NAMALWA (cell line): Measurements from ENCODE around the gene CTSD.

Experiments used
- DNase-seq: peaks from one replicate; pipeline ENCODE4 v3.0.0-alpha.2; 2015; ENCODE audit warnings: low spot score

CTSD gene

DNA sequence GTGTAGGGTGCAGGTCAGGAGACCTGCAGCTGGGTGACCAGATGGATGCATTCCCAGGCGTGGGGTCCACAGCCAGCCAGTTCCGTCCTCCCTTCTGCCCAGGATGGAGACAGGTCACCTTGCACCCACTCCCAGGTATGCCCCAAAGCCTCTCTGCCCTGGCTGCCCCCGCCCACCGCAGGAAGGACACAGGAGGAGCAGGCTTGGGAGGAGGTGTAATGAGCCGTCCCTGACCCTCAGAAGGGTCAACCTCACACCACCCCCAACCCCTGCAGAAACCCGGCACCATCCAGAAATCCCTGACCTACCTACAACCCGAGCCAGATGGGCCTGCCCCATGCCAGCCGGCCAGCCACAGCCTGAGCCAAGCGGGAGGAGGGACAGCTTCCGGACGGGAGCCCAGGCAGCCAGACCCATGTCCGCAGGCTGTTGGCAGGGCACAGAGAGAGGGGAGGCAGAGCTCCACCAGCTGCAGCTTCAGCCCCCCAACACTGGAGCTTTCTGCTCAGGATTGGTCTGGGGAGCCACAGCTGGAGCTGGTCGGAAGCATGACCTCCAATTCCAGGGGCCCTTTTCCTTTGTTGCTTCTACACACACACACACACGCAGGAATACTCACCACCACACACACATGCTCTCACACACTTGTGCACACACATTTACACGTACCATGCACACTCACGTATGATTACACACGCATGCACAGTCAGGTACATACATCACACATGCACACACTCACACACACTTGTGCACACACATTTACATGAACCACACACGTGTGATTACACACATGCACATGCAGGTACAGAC, 18.6 kb downstream of the CTSD start:
- no peak for DNase-seq

DNA sequence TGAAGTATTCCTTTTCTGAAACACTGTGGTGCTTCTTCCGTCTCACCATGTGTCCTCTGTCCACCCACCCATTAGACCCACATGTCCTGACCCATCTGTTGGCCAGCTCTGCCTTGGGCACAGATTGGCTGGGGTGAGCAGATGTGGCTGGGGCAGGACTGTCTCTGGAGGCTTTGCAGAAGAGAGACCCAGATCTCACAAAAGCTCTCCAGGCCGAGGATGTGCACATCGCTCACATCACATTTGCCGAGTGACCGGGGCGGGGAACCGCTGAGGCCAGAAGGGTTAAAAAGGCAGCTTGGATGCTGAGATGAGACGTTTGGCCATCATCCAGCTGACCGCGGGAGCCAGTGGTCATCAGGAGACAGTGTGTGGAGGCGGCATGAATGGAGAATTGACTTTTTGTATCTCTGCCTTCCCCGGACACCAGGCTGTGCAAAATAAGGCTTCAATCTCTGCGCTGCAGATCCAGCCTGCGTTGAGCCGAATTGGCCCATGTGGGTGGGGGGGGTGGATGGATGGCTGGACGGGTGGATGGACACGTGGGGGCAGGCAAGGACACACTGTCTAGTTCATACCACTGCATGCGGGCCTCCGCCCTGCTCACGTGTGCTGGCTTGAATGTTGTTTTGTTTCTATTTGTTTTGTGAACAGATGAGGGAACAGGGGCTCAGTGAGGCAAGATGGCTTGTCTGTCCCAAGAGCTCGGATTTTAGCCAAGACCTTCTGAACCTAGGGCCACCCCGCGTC, 19.4 kb downstream of the CTSD start:
- DNase-seq: no peak

DNA sequence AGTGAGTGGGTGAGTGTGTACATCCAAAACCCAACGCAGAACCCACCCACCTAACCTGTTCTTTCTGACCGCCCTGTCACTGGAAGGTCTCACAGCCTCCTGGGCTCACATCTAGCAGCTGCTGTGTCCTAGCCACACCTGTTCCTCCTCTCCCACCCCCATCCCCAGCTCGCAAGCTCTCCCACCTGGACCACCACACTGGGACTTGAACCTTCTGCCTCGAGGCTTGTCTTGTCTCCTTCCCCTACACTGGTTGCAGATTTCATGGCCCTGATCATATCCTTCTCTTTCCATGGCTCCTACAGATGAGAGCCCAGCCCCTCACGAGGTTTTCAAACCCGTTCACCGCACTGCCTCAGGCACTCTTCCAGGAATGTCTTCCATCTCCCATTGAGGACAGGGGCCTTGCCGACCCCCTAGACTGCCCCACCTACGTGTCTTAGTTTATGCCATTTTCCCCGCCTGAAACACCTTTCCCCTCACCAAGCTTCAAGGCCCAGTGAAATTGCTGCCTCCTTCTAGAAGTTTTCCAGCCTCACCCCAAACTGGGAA, 20.1 kb downstream of the CTSD start:
- DNase-seq: no peak

DNA sequence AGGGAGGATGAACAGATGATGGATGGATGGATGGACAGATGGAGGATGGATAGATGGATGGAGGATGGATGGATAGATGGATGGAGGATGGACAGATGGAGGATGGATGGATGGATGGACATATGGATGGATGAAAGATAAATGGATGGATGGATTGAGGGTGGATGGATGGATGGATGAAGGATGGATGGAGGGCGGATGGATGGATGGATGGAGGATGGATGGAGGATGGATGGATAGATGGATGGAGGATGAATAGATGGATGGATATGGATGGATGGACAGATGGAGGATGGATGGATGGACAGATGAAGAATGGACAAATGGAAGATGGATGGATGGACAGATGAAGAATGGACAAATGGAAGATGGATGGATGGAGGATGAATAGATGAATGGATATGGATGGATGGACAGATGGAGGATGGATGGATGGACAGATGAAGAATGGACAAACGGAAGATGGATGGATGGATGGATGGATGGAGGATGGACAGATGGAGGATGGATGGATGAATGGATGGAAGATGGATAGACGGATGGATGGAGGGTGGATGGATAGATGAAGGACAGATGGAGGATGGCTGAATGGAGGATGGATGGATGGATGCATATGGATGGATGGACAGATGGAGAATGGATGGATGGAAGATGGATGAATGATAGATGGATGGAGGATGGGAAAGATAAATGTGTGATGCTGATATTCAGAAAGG, 20.7 kb downstream of the CTSD start:
- no peak for DNase-seq

DNA sequence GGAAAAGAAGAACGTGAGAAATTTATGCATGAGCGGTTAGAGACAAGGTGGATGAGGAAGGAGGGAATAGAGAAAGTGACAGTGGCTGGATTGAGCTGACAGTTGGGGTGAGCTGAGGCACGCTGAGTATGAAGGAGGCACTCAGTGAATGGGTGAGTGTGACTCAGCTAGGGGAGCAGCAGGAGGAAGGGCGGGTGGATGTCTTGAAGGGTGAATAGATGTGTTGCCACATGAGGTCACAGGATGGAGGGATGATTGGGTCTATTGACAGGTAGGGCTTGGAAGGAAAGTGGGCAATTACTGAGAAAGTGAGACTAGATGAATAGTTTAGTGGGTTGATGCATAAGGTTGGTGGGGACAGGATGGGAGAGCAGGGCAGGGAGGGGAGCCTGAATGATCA, 21.4 kb downstream of the CTSD start:
- DNase-seq: no peak

DNA sequence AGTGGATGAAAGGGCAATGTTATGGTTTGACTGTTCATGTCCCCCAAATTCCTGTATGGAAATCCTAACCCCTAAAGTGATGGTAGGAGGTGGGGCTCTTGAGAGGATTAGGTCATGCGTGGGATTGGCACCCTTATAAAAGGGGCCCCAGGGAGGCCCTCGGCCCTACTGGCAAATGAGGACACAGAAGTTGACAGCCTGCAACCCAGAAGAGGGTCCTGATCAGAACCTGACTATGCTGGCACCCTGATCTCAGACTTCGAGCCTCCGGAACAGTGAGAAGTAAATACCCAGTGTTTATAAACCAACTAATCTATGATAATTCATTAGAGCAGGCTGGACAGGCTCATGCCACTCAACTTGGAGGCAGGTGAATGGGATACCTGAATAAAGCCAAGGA, 22.0 kb downstream of the CTSD start:
- DNase-seq: no peak

DNA sequence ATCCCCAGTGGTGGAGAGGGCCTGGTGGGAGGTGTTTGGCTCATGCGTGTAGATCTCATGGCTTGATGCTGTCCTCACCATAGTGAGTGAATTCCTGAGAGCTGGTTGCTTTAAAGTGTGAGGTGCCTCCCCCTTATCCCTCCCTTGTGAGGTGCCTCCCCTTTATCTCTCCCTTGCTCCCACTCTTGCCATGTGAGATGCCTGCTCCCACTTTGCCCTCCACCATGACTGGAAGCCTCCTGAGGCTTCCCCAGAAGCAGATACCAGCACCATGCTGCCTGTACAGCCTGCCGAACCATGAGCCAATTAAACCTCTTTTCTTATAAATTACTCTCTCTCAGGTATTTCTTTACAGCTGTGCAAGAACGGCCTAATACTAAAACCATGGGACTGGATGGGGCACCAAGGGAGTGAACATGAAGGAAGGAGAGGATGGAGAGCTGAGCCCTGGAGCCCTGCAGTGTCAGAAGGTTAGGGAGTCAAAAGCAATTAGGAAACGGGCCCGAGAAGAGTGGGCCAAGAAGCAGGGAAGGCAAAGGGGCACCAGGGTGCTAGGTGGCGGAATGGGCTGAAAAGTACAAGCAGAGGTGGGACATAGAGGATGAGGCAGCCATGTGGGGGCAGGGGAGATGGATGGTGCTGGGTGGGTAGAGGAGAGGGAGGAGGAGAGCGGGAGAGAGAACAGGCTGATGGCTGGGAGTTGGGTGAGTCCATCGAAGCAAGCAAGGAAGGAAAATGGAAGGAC, 22.8 kb downstream of the CTSD start:
- DNase-seq: no peak

DNA sequence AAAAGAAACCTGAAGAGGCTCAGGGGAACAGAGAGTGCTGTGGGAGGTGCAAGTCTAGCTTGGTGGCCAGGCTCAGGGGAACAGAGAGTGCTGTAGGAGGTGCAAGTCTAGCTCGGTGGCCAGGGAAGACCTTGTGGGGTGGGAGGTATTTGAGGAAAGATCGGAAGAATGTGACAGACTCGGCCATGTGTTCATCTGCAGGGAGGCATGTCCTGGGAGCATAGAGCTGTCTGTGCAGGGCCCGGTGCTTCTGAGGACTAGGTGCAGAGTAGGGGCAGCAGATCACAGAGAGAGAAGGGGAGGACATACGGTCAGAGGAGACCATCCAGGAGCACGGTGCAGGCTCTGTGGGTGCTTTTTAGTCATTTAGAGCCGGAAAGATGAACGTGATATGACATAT, 24.2 kb downstream of the CTSD start:
- DNase-seq: no peak

DNA sequence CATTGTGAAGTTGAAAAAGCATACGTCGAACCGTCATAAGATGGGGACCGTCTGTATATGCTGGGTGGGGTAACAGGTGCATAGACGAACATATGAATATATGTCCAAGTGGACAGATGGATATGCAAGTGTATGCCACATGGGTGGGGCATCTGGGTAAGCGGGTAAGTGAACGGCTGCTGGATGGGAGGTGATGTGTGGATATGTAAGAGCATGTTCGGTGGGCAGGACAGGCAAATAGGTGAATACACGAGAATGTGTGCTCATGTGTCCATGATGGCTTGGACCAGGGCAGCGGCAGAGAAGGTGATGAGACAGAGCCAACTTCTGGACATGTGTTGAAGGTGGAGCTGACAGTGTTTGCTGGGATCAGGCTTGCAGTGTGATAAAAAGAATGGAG, 25.3 kb downstream of the CTSD start:
- no peak for DNase-seq

DNA sequence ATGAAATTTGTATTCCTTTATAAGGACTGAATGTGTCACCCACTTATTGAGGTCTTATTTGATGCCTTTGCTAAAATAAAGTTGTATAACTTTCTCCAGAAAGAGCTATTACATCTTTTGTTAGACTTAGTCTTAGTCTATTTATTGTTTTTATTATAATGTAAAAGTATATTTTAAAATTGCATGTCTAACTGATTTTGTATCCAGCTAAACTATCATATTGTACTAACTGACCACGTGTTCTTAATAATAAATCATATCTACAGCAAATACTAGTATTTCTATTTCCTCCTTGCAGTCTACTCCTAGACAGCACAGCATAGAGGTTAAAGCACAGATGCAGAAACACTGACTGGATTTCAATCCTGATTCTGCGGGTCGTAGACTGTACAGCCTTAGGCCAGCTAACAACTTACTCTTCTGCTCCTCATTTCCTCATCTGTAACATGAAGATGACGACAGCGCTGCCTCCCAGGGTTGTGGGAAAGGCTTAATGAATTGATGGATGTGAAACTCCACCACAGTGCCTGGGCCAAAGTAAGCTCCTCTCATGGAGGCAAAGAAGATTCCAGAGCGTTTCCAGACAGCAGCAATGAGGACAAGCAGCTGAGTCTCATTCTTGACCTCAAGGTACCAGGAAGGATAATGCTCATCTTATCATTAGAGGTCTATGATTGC, 26.5 kb downstream of the CTSD start:
- DNase-seq: no peak

DNA sequence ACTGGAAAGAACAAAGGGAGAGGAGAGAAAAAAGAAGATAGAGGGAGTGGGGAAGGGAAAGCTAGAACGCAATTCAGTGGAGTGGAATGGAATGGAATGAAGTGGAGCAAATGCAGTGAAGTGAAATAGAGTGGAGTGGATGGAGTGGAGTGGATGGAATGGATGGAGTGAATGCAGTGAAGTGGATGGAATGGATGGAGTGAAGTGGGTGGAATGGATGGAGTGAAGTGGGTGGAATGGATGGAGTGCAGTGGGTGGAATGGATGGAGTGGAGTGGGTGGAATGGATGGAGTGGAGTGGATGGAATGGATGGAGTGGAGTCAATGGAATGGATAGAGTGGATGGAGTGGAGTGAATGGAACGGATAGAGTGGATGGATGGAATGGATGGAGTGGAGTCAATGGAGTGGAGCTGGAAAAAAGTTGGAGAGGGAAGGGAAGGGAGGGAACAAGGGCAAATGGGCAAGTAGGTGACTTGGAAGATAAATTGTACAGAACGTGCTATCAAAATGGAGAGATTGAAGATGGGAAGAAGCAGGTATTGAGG, 27.2 kb downstream of the CTSD start:
- DNase-seq: no peak

DNA sequence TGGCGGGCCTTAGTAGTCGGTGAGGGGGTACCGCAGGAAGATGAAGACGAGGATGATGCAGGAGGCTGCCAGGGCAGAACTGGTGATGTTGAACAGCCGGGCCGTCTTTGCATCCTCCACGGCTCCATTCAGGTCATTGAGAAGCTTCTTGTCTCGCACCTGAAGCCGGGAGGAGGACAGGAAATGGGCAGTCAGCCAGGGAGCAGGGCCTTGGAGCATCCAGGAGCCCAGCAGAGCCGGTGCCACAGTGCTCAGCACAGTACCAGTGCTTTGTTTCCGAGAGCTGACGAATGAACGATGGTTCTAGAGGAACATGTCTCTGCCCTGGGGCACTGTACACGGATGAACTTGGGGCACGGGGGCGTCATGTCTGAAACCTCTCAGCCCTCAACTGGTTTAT, 28.5 kb downstream of the CTSD start:
- no peak for DNase-seq

DNA sequence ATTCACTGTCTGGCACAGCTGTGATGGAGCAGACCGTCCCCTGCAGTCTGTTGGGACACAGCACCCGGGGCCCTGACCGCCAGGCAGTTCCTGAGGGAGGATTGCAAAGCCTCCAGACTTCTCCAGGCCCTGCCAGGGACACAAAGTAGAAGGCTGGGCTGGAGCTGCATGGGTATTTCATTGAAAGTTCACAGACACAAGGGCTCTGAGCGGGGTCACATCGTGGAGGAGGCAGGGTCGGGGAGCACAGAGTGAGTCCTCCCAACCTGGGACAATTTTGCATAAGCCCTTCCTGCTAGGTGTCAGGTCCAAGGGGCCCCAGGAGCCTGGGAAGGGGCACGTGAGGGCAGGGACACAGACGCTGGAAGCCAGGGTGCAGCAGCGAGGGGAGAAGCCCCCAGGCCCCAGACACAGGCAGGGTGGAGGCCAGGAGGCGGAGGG, 29.1 kb downstream of the CTSD start:
- no peak for DNase-seq

DNA sequence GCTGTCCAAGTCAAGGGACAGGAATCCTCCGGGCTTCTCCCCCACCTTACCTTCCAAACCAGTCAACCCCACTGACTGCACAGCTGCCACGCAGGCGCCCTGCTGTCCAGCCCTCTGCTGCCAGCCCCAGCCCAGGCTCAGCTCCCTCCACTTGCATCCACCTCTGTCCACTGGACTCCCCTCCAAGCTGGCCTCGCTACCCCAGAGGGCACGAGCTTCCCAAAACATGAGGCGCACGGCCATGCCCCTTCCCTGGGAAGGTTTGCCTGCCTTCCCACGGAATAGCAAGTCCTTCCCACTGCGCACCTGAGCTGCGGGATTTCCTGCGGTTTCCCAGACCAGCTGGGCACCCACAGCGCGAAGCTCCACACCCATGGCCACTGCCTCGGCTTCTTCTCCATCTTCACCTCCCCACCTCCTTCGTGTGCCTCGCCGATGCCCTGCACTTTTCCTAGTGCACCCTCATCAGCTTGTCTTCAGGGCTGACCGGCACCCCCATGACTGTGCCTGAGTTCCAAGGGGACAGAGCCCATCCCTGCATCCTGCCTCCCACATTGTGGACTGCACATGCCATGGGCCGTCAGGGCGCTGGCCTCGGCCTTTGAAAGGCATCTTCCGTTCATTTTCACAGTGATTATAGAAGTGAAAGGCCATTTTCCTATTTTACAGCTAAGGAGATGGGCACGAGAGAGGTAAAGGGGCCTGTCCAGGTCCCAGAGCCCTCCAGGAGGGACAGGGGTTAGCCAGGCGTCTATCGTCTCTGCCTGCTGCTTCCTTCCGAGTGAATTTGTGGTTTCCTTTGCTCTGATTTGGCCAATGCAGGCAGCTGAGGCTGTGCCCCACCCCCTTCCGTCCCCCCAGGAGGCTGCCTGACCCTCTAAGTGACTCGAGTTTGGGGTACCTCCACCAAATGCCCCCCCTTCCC, 29.7 kb downstream of the CTSD start:
- DNase-seq: no peak

DNA sequence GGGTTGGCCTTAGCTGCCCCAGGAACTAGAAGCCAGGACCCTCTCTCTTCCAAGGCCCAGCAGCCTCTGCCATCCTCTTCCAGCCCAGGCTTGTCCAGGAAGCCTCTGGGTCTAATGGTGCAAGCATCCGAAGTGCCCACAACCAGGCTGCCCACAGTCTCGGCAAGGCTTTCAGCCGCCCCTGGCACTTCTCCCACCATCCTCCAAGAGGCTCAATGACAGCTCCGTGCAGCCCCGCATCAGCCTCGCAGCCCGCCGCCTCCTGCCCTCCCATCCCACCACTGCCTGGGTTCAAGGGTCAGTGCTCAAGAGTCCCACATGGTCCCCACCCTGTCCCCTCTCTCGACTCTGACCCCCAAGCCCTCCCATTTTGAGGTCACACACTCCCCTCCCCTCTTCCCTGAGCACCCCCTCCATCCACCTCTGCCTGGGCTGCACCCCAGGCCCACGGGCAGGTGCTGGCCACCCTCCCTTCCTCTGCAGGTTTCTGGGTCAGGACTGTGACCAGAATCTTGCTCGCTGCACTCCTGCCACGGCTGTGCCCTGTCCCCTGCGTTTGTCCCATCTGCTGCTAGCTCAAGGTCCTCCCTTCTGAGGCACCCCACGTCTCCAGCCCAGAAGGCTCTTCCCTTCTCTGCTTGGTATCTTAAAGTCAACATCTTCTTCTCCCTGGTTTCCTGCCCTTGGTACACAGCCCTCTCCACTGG, 30.6 kb downstream of the CTSD start:
- no peak for DNase-seq

DNA sequence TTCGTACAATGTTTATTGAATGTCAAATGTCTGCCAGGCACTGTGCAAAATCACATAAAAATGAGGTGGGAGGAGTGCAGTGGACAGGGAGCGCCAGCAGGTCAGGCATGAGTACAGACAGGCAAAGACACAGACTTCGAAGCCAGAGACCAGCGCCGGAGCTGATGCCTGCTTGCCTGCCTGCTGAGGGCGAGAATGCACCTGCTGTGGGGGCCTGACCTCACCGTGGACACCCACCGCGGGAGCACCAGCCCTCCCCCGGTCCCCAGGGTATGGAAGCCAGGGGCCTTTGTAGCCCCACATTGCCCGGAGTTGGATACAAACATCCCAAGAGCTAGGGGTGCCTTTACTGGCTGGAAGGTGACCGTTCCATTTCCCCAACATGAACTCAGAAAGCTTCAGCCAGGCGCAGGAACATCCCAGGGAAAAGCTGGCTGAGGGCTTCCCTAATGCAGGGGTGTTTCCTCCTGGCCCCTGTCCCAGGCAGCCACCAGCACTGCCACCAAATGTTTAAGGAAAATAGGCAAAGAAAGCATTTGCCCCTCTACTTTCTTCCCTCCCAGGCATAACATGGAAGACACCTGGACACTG, 31.2 kb downstream of the CTSD start:
- no peak for DNase-seq

DNA sequence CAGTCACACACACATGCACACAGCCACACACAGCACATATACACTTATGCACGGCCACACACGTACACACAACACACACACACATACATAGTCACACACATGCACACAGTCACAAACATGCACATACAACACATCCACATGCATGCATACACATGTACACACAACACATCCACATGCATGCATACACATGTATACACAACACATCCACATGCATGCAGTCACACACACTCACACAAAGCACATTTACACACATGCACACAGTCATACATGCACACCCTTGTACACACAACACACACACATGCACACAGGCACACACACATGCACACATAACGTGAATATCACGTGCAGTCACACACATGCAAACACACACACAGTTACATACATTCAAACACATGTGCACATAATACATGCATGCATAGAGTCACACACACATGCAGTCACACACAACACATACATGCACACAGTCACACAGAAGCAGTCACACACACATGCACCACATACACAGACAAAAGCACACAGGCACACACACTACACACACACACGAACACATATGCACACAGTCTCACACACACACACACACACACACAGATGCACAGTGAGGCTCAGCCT, 32.2 kb downstream of the CTSD start:
- no peak for DNase-seq

DNA sequence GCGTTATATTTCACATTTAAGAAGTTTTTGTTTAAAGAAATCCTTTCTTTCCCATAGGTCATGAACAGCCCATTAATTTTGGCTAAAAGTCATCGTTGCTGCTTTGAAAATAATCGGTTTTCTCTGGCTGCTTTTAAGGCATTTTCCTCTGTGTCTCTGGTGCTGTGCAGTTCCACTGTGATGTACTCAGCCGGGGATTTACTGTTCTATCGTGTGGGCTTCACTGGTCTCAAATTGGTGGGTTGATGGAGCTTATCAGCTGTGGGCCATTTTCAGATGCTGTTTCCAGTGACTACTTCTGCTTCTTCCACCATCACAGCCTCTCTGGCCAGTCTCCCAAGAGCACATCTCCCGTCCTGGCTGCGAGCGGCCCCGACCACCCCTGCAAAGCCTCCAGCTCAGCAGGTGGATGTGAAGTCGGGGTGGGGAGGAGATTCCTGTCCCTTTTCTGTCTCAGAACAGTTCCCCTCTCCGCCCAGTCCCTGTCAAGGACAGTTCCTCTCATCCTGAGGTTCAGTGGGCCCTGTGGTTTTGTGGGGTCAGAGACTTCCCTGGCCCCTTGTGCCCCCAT, 33.6 kb downstream of the CTSD start:
- no peak for DNase-seq
